Uterus (tissue), 2 donors: Measurements from ENCODE around the gene CDH4.

Source experiments
- CTCF ChIP-seq, 4 experiments: fragments of 200-600 bp in 2 of 4; fragments of 450-650 bp in 2 of 4; sonication (generic) in 2 of 4; IDR thresholded peaks; one replicate each; pipeline ENCODE4 v1.5.1; 2016 to 2019; ENCODE audit warnings: antibody characterized with exemption in 4 of 4, mild to moderate bottlenecking in 2 of 4, moderate library complexity in 1 of 4
- POLR2A ChIP-seq, 2 donors: fragments of 450-650 bp; IDR thresholded peaks; one replicate each; pipeline ENCODE4 v1.6.1; 2016; ENCODE audit warnings: antibody characterized with exemption in 2 of 2, mild to moderate bottlenecking in 1 of 2, moderate library complexity in 1 of 2

- no peak for TF ChIP-seq CTCF (IDR thresholded peaks at IDR 0.05)
- TF ChIP-seq POLR2A (IDR thresholded peaks at IDR 0.05): no peak
Measured at GRCh38 chr20:61411743-61412142, 159.7 kb downstream of the CDH4 start.
